GM08714 (cell line): ENCODE data around the gene CABLES1.

Experiments
- H3K4me3 ChIP-seq: fragments of 200-500 bp; sonication (Bioruptor generic); 2 replicates; pipeline ENCODE4 v1.5.1; 2014; ENCODE audit warnings: mild to moderate bottlenecking, low read length, inconsistent platforms
- ZNF274 ChIP-seq: IDR thresholded peaks from 2 replicates; pipeline ENCODE4 v1.6.1; 2012; ENCODE audit warnings: mild to moderate bottlenecking, low read depth, low read length

The CABLES1 gene

DNA sequence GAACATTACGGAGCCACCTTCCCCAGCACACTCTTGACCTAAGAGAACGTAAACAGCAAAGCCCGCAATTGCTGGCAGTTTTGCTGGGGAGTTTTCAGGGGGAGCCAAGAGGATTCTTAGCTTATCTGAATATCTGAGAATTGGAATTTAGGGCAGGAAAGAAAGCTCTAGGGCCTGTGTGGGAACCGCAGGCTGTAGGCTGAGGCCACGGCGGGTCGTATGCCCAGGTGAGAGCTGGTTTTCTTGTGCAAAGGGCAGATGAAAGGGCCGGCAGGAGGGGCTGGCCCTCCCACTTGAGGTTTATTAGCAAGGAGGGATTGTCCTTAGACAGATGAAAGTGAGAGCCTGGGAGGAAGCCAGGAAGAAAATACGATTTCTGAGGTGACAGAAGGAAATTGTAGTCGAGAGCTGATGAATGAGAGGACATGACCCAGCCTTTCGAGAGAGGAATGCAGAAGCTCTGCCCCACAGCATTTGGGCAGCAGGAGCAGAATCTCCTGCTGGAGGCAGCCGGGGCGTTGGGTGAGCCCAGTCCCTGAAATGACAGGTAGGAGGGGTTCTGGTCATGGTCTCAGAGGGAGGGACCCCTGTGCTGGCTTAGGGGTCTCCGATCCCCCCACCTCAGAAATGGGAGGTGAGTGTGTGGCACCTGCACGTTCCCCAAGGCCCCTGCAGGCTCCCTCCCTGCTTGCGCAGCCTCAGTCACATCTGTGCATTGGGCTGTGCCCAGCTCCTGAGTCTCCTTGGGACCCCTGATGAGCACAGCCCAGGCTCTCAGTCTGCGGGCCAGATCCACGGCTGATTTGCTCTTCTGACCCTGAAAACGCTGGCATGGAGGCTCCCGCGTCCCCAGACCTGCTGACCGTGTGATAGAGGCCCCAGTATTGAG lies 61.1 kb downstream of the CABLES1 start:
- no peak overlapping the region for H3K4me3 ChIP-seq

DNA sequence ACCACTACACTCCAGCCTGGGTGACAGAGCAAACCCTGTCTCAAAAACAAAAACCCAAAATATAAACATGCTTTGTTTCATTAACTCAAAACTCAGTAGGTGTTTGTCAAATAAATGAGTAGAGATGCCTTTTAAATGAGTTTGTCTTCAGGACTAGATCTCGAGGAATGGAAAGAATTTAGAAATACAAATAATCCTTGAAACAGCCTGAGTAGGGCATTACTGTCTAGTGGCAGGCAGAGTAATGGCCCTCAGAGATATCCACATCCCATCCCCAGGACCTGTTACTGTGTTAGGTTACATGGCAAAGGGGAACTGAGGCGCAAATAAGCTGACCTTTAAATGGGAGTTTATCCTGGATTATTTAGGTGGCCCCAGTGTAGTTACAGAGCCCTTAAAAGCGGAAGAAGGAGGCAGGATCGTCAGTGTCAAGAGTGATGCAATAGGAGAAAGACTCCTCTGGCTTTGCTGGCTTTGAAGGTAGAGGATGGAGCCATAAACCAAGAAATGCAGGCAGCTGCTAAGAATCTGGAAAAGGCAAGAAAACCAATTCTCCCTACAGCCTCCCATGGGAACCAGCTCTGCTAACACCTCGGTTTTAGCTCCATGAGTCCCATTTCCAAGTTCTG lies 63.0 kb downstream of the CABLES1 start:
- no peak overlapping the region for H3K4me3 ChIP-seq
- no peak for TF ChIP-seq ZNF274

More for the DNA sequence above, 61.1 kb downstream of the CABLES1 start:
- TF ChIP-seq ZNF274: no peak

DNA sequence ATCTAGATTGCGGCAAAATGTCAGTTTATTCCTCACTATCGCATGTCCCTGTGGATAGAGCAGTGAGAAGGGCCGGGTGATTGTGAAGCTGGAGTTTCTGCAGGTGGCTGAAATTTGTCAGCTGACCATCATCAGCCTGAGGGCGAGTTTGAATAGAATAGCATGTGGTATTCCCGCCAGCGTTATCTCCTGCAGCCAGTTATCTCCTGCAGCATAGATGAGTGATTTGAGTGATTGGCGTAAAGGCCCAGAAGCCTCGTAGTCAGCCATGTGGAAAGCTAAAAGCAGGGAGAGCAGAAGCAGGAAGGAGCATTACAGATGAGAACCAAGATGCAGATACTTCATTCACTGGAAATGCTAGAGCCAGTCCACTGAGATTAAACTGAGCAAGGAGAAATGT lies 65.5 kb downstream of the CABLES1 start:
- no peak overlapping the region for H3K4me3 ChIP-seq
- no peak for TF ChIP-seq ZNF274

DNA sequence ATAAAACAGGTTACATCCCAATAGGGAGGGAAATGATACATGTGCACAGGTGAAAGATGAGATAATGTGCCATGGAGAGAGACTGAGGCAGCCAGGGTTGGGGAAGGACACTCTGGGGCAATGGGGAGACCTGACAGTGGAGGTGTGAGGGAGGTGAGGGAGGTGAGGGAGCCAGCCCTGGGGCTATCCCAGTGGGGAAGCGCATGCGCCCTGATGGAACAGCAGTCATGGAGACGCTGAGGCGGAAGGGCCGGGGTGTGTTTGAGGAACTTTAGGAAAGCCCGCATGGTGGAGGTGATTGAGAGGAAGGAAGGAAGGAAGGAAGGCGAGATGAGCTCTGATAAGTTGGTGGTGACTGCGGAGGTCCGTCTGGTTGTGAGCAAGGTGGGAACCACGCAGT lies 66.5 kb downstream of the CABLES1 start:
- TF ChIP-seq ZNF274: no peak

DNA sequence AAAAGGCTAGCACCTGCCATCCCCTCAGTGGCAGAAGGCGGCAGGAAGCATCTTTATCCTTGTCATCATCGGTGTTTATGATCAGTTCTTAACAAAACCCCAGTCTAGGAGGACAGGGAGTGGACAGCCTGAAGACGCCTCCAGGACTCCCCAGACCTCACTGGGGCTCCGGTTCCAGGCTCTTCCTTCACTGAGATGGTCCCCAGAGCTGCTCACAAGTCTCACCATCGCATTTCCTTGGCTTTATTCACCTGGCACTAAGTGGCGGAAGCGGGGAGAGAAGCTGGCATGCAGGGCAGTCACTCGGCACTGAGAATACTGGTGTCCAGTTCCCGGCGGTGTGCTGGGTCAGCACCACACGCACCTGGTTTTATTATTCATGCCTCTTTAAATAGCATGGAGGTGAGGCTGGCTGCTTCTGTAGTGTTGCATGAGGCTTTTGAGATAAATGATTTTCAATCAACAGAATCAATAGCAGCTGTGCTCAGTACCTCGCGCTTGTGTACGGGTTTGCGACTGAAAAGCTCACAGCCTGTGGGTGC lies 68.7 kb downstream of the CABLES1 start:
- no peak for TF ChIP-seq ZNF274
- no peak overlapping the region for H3K4me3 ChIP-seq

More for the DNA sequence above, 66.5 kb downstream of the CABLES1 start:
- no peak overlapping the region for H3K4me3 ChIP-seq

DNA sequence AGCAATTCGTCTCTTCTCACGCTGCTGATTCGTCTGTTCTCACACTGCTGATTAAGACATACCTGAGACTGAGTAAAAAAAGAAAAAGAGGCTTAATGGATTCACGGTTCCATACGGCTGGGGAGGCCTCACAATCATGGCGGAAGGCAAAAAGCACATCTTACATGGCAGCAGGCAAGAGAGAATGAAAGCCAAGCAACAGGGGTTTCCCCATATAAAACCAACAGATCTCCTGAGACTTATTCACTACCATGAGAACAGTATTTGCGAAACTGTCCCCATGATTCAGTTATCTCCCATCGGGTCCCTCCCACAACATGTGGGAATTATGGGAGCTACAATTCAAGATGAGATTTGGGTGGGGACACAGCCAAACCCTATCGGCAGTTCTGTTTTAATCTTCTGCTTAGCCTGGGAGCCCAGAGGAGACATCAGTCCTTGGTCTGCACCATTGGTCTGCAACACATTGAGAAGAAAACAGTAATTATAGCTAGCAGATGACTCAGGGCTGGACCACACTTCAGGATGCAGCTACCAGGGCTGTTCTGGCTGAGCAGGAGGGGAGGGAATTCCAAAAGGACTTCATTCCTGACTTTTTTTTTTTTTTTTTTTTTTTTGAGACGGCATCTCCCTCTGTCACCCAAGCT lies 69.4 kb downstream of the CABLES1 start:
- H3K4me3 ChIP-seq: no peak overlapping the region
- no peak for TF ChIP-seq ZNF274

DNA sequence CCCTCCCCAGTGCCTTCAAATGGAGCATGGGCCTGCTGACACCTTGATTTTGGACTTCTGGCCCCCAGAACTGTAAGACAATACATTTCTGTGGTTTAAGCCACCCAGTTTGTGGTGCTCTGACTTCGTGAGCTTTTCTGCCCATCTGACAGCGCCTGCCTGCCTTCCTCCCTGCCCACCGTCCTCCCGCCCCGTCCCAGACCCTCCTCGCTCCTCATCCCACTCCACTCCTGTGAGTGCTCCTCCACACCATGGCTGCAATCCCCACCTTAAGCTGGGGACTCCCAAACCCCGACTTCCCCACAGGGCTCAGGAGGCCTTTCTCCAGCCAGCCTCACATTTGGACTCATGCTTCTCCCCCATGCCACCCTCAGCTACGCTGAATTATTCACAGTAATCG lies 70.7 kb downstream of the CABLES1 start:
- no peak for TF ChIP-seq ZNF274
- H3K4me3 ChIP-seq: no peak overlapping the region

DNA sequence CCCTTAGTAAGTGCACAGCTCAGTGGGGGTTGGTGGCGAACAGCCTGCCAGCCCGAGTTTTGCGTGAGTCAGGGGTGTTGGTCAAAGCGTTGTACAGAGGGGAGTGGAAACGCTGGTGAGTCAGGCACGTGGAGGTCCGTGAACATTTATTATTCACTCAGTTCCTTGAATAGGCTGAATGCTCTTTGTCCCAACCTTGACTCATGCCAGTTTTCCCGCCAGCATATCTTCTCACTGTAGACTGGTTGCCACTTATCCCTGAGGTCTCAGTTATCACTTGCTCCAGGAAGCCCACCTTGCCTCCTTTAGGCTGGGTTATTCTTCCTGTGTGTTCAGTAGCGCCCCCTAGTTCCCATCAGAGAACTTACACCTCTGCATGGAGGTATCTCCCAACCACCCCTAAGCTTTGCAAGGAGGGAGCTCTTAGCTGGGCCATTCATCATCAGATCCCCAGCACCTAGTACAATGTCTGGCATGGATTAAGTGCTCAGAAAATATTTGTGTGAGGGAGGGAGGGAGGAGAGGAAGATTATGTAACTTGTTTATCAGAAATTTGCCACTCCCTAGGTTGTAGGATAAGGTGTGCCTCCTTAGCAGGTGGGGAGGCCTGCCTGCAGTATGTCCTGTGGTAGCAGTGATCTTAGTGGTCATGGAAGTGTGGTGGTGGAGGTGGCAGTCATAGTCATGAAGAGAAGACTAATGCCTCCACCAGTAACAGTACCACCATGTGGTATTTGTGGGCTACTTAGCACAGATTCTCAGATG lies 72.1 kb downstream of the CABLES1 start:
- no peak overlapping the region for H3K4me3 ChIP-seq
- no peak for TF ChIP-seq ZNF274

DNA sequence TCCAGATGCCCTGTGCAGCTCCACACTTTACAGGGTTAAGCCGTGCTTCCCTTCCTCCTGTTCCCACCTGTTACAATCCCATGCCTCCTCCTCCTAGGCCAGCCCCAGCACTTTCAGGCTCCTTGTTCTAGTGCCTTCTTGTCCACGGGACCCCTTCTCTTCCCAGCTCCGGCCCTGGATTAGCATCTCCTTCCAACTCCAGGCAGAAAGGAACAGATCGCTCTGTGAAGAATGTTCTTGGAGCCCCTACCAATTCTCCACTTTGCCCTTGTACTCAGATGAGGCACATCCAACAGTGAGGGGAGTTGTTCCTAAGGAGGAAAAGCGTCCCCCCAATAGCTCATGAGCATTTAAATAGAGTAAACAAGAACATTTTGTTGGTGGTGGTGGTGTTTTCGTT lies 72.7 kb downstream of the CABLES1 start:
- no peak overlapping the region for H3K4me3 ChIP-seq
- TF ChIP-seq ZNF274: no peak

DNA sequence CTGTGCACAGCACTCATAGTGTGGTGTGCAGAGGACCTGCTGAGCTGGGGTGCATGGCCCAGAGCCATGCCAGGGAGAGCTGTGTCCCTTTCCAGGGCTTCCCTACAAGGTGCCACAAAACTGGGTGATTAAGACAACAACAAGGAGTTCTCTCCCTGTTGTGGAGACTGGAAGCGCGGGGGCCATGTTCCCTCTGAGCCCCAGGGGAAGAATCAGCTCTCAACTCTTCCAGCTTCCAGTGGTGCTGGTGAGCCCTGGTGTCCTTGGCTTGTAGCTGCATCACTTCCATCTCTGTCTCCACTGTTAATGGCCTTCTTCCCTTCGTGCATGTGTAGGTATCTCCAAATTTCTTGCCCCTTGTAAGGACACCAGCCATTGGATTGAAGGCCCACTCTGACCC lies 73.3 kb downstream of the CABLES1 start:
- H3K4me3 ChIP-seq: no peak overlapping the region
- TF ChIP-seq ZNF274: no peak

DNA sequence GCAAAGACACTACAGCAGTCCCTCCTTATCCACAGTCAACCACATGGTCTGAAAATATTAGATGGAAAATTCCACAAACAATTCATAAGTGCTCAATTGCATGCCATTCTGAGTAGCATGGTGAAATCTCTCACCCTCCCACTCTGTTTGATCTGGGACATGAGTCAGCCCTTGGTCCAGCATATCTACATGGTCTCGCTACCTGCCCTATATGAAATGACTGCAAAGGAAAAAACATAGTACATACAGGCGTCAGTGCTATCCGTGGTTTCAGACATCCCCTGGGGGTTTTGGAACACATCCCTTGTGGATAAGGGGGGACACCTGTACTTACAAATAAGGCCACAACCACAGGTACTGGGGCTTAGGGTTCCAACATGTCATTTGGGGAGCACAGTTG lies 73.7 kb downstream of the CABLES1 start:
- H3K4me3 ChIP-seq: no peak overlapping the region
- no peak for TF ChIP-seq ZNF274

DNA sequence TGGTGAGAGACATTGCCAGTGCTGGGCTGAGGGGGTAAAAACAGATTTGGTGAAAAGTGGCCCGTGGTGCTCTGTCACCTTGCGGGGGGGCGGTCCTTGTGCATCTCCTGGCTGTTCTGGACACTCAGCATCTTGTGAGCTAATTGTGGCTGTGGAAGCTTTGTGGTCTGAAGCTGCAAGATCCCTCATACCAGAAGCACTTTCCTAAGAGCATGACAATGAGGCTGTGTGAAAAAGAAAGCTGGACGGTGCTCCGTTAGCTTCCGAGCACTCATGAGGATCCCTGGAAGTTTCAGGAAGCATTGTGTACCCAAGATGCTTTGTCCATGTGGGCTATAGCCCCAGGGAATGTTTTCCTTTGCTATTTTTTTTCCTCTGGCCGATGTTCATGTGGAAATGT lies 74.5 kb downstream of the CABLES1 start:
- H3K4me3 ChIP-seq: no peak overlapping the region

DNA sequence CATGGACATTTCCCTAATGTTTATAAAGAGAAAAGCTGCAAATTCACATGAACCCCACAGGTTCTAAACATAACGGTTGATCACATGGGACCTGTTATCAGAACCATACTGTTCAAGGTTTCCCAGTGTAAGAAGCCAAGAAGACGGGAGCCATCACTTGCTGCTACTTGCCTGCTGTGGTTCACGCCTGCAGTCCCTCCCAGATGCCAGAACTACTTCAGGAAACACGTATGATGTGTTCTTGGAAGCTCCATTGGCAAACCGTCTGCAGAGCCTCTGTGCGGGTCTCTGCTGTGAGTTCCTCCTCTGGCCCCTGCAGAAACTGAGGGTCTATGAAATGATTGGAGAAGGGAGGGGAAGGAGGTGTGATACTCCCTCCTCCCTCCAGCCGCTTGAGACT lies 75.2 kb downstream of the CABLES1 start:
- no peak overlapping the region for H3K4me3 ChIP-seq
- TF ChIP-seq ZNF274: no peak

More for the DNA sequence above, 74.5 kb downstream of the CABLES1 start:
- TF ChIP-seq ZNF274: no peak

DNA sequence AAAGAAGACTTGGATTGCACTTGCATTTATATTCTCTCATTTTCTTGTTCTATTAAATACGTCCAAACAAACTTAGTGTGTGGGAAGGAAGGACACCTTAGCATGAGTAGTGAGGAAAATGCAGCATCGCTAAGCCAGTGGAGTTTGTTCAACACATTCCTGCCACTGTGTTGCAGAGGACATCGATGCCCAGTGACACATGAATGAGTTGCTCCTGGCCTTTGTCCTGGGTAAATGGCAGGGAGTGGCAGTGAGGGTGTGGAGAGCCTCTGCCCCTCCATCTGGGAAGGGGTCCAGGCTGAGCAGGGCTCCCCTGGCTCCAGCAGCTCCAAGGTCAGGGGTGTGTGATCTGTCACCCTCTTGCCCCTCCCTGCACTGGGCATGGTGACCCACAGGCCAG lies 75.9 kb downstream of the CABLES1 start:
- H3K4me3 ChIP-seq: no peak overlapping the region
- TF ChIP-seq ZNF274: no peak
